Heart left ventricle (tissue), 16 donors: ENCODE results near the gene WNT16. TPM values are rescaled to one million over a fixed set of nuclear protein-coding genes. Genes with fewer than 3 reads are reported as not detected.

Source experiments
- ATAC-seq, 4 donors: fragments of 200-7000 bp; cut with Tn5 transposase; one replicate each; pipeline ENCODE4 v1.9.1; 2020 to 2022; ENCODE audit warnings: moderate library complexity in 4 of 4, mild to moderate bottlenecking in 3 of 4, moderate number of reproducible peaks in 1 of 4
- DNase-seq, 5 donors: peaks; one replicate each; pipeline ENCODE4 v3.0.0-alpha.2; 2020
- H3K27ac ChIP-seq, 12 donors: fragments of 200-600 bp; sonication (generic) in 4 of 12; one replicate each; pipeline versions ENCODE4 v1.5.0 to v1.8.0; 2016 to 2022; ENCODE audit warnings: mild to moderate bottlenecking in 2 of 12
- H3K27me3 ChIP-seq, 9 donors: fragments of 200-600 bp; sonication (generic) in 2 of 9; one replicate each; pipeline versions ENCODE4 v1.5.1 to v1.8.0; 2016 to 2022; ENCODE audit warnings: mild to moderate bottlenecking in 3 of 9
- H3K36me3 ChIP-seq, 9 donors: fragments of 200-600 bp; sonication (generic) in 2 of 9; one replicate each; pipeline versions ENCODE4 v1.5.0 to v1.8.0; 2018 to 2022; ENCODE audit warnings: mild to moderate bottlenecking in 2 of 9
- H3K4me1 ChIP-seq, 12 donors: fragments of 200-600 bp; sonication (generic) in 4 of 12; one replicate each; pipeline versions ENCODE4 v1.5.0 to v1.8.0; 2016 to 2022; ENCODE audit warnings: mild to moderate bottlenecking in 3 of 12
- H3K4me3 ChIP-seq, 12 donors: fragments of 200-600 bp; sonication (generic) in 4 of 12; one replicate each; pipeline versions ENCODE4 v1.5.0 to v1.8.0; 2017 to 2022; ENCODE audit warnings: mild to moderate bottlenecking in 9 of 12, moderate library complexity in 4 of 12
- H3K9me3 ChIP-seq, 12 donors: fragments of 200-600 bp; sonication (generic) in 4 of 12; one replicate each; pipeline versions ENCODE4 v1.5.0 to v1.8.0; 2016 to 2022; ENCODE audit warnings: mild to moderate bottlenecking in 1 of 12
- CTCF ChIP-seq, 12 donors: fragments of 200-600 bp; sonication (generic) in 4 of 12; IDR thresholded peaks; one replicate each; pipeline versions ENCODE4 v1.5.0 to v1.8.0; 2018 to 2022; ENCODE audit warnings: antibody characterized with exemption in 12 of 12, mild to moderate bottlenecking in 5 of 12
- POLR2A ChIP-seq, 2 donors: fragments of 450-650 bp; IDR thresholded peaks; one replicate each; pipeline ENCODE4 v1.6.1; 2017; ENCODE audit warnings: antibody characterized with exemption in 2 of 2, mild to moderate bottlenecking in 2 of 2, moderate library complexity in 2 of 2
- WGBS, 4 donors: extraction: QIAGEN DNeasy Blood & Tissue Kit in 2 of 4; methylation state at CpG; one replicate each; pipeline versions ENCODE4 v1.1.5 to v1.1.7; 2013 to 2018; 5-methylcytosine and 5-hydroxymethylcytosine counted together
- intact Hi-C, 10 donors: fragments of 100-400 bp; cut with DNase I; formaldehyde crosslinking; loops; one replicate each; pipeline versions ENCODE4 v1.11.1 to v1.14.2; 2022
- polyA plus RNA-seq, 2 donors: library from polyadenylated mRNA; stranded (reverse); fragments of 200-250 nt; gene quantifications; one replicate each; pipeline ENCODE4 v1.2.3, GENCODE V29; 2013
- total RNA-seq, 9 donors: library from RNA; depleted of rRNA in 2 of 9; stranded (reverse); fragments of >200 nt in 2 of 9; fragmentation: NEBNext Ultra II Directional in 3 of 9; extraction: Animal tissue kit (Norgen Biotek cat#: 25700) in 3 of 9; gene quantifications; one replicate each; pipeline versions ENCODE4 v1.1.0 to v1.2.4, GENCODE V29; 2016 to 2023
- donor health status: ischemic (EF 13 %, LVEDD 7.1; RV severe dilation, severe dysfunction).
- donor health status: healthy with polysubstance abuse.
- donor health status: DM: no; HTN: yes; CAD: no.
- donor health status: DM: no; HTN: no; CAD: no.
- donor health status: ischemic (EF 25% LVEDD 6.9; RV normal size, moderate dysfunction).
- donor health status: ischemic (EF 25% LVEDD 5.7; RV mildly dilated, moderate dysfunction).
- donor health status: healthy.
- donor health status: DM: yes; HTN: yes; CAD: no.
- donor health status: ischemic (EF 35%, LVEDD 5.7; RV mildly dilated, moderate dysfunction).
- donor health status: nonischemic (EF 11% LVEDD 7.7; RV severe dilation, severe dysfunction).
- donor health status: DM: yes; HTN: yes; CAD: no.
- donor health status: PGD.
- donor health status: ischemic (EF 29% LVEDD 5.4; RV normal size, mild dysfunction).
- donor health status: nonischemic (EF 23%, LVEDD 6.1; RV moderate dilation, normal function).

Gene WNT16
- total and polyA plus RNA-seq, 11 donors: 0.19 TPM; not detected in 10

DNA sequence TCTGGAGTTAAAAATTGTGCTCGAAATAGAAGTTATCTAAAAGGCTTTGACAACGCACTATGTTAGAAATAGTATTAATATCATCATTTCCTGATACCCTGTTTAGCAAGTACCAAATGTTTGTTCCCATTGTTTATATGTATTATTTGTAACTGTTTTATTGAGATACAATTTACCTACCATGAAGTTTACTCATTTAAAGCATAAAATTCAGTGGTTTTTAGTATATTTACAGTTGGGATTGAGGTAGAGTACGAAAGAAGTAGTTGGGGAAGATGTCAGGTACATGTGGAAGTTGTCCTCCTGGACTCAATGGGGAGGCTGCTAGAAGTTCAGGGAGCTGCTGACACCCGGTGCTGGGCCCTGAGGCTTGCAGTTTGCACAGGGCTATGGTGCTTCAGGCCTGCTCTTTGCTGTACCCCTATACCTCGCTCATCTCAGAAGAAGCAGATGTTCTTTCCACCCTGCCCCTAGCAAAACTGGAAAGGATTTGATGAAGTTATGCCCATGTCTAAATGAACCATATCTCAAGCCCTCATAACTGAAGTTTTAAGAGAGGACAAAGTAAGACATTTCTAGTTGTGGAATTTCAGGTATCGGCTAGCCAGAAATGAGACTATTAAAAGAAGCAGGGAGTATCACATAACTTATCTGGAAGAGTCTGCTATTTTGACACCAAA is 25.2 kb upstream of the WNT16 start:
- no peak for DNase-seq
- TF ChIP-seq CTCF (IDR thresholded peaks at IDR 0.05) (no peak), POLR2A (IDR thresholded peaks at IDR 0.05) (no peak)
- Histone ChIP-seq H3K36me3 (no peaks in the 10 kb centered on the region), H3K27ac (no peak overlapping the region), H3K4me3 (no peak overlapping the region), H3K9me3 (no peaks in the 10 kb centered on the region), H3K27me3 (no peaks in the 10 kb centered on the region), H3K4me1 (no peaks in the 10 kb centered on the region)
- WGBS, 4 donors: 86 to 91% (median 91%) methylated on average over 6 of the region's 6 CpGs
- intact Hi-C loops: no loop called here
- ATAC-seq: peak in 1 of 4 donors; percentile 44

GRCh38 chr7:121304102-121304658 is 24.6 kb upstream of the WNT16 start:
- no peak overlapping the region for H3K4me3 ChIP-seq
- intact Hi-C loops: no loop called here
- 98 to 100% (median 99%) methylated on average over 1 of the region's 1 CpG for WGBS, 4 donors
- ATAC-seq: no peak
- no peaks in the 10 kb centered on the region for H3K27me3 ChIP-seq
- no peaks in the 10 kb centered on the region for H3K36me3 ChIP-seq
- H3K4me1 ChIP-seq: no peaks in the 10 kb centered on the region
- no peaks in the 10 kb centered on the region for H3K9me3 ChIP-seq
- TF ChIP-seq POLR2A (IDR thresholded peaks at IDR 0.05): no peak
- no peak for TF ChIP-seq CTCF (IDR thresholded peaks at IDR 0.05)
- no peak for DNase-seq
- no peak overlapping the region for H3K27ac ChIP-seq

DNA sequence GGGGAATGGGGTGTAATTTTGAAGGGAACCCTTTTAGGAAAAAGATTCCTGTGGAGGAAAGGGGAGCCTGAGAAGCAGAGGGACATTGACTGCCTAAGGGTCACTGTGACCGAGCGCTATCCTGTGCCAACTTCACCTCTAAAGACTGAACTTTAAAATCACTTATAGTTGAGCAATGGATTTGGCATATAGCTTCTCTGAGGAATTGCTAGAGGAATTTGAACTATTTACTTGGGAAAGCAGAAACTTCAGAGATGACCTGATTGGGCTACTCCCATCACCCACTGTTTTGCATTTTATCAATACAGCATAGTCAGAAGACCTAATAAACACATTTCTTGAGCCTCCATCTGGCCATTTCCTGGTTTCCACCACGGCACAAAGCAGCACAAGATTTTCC is 23.7 kb upstream of the WNT16 start:
- DNase-seq (no peak), ATAC-seq (no peak)
- intact Hi-C loops: no loop called here
- Histone ChIP-seq H3K4me1 (no peaks in the 10 kb centered on the region), H3K27ac (no peak overlapping the region), H3K4me3 (no peak overlapping the region), H3K9me3 (peaks cover 0 to 6% (median 0%) of the 10 kb centered on the region in 12 donors), H3K36me3 (no peaks in the 10 kb centered on the region), H3K27me3 (no peaks in the 10 kb centered on the region)
- WGBS, 4 donors: 82 to 87% (median 84%) methylated on average over 3 of the region's 3 CpGs
- TF ChIP-seq POLR2A (IDR thresholded peaks at IDR 0.05) (no peak), CTCF (IDR thresholded peaks at IDR 0.05) (no peak)

DNA sequence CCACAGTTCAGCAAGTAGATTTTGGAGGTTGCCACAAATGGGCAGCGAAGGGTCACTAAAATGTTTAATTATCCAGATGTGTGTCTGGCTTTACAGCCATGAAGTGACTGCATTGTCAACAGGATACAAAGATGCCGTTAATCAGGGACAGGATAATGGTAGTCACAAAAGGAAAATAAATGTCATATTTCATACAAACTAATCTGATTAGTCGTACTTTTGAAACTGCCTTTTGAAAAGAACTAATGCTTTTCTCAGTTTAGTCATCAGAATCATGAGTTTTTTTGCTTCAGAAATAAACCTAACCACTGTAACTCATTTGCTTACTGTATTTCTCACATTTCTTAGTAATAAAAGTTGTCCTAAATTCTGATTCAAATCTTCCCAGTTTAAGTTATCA is 22.2 kb upstream of the WNT16 start:
- Histone ChIP-seq H3K27ac (no peak overlapping the region), H3K4me1 (no peaks in the 10 kb centered on the region), H3K36me3 (no peaks in the 10 kb centered on the region), H3K4me3 (no peak overlapping the region), H3K27me3 (no peaks in the 10 kb centered on the region), H3K9me3 (peaks cover 0 to 7% (median 0%) of the 10 kb centered on the region in 12 donors)
- 48 to 58% (median 55%) methylated on average over 3 of the region's 3 CpGs for WGBS, 4 donors
- intact Hi-C loops: no loop called here
- DNase-seq (no peak), ATAC-seq (no peak)
- no peak for TF ChIP-seq POLR2A (IDR thresholded peaks at IDR 0.05)
- TF ChIP-seq CTCF (IDR thresholded peaks at IDR 0.05): no peak
